Mesenteric fat pad (tissue), 1 donor: ENCODE measurements around the gene GLOD5. TPM values are rescaled to one million over a fixed set of nuclear protein-coding genes. Genes with fewer than 3 reads are reported as not detected.
A peak's percentile ranks its signal among the peaks of the same experiment; 100 is the strongest.

Experiments used
- DNase-seq: peaks from one replicate; pipeline ENCODE4 v3.0.0-alpha.2; 2020; ENCODE audit warnings: low spot score
- total RNA-seq: library from RNA; stranded (reverse); fragmentation: NEBNext Ultra II Directional; extraction: Animal tissue kit (Norgen Biotek cat#: 25700); gene quantifications from one replicate; pipeline ENCODE4 v1.2.1, GENCODE V29; 2021
- donor health status: DM: yes; HTN: yes; CAD: no.

The GLOD5 gene
- total RNA-seq, 1 donor from 2014 or later: not detected

- no peak for DNase-seq
Measured at GRCh38 chrX:48753708-48754228, 7.8 kb upstream of the GLOD5 start.

GRCh38 chrX:48754238-48754637 lies 7.3 kb upstream of the GLOD5 start:
- no peak for DNase-seq

- DNase-seq: no peak
Measured at GRCh38 chrX:48769230-48769629, 7.7 kb downstream of the GLOD5 start.

DNA sequence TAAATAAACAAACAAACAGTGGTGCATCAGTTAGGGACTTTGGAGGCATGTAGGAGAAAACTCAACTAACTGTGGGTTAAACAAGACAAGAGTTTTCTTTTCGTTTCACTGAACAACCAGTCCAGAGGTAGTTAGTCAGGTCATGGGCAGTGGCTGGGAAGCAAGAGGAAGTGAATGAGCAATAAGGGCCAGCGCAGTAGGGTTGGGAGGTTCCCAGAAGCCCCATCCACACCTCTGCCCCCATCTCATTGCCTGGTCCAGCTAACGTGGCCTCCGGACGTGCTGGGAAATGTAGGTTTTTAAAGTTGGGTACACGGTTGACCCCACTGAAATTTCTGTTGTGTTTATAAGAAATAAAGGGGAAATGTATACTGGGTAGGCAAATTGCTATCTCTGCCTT lies 8.7 kb downstream of the GLOD5 start:
- DNase-seq: no peak

DNA sequence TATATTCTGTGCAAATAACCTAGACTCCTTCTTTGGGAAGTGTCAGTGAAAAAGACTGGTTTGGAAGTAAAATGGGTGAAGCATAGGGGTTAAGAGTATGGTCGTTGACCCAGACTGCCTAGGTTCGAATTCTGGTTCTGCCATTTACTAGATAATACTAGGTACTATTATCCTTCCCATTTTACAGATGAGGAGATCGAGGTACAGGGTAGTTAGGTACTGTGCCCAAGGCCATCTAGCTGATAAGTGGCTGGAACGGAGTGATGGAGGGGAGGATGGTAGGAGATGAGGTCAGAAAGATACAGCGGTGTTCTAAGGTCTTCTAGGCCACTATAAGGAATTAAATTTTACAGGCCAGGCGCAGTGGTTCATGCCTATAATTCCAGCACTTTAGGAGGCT lies 11.1 kb downstream of the GLOD5 start:
- no peak for DNase-seq

DNA sequence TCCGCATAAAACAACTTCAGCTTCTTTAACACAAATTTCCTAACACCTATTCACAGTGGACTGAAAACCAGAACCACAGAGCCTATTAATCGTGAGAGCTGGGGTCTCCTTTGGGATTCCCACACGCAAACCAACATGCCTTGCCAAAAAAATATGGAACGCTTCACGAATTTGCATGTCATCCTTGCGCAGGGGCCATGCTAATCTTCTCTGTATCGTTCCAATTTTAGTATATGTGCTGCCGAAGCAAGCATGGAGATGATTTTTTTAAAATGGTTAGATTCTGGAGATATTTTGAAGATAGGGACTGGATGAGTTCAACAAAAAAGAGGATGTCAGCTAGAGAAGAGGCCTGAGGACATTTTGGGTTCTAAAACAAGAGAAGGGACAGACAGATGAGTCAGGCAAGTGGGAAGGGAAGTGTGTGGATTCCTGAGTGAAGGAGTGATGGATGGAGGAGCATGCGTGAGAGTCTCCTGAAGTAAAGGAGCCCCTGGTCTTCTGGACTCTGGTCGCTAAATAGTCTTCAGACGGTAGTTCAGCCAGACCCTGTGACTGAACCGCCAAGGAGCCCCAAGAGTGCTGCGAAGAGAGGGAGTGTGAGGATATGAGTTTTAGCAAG lies 15.4 kb downstream of the GLOD5 start:
- peak; percentile 30 for DNase-seq

DNA sequence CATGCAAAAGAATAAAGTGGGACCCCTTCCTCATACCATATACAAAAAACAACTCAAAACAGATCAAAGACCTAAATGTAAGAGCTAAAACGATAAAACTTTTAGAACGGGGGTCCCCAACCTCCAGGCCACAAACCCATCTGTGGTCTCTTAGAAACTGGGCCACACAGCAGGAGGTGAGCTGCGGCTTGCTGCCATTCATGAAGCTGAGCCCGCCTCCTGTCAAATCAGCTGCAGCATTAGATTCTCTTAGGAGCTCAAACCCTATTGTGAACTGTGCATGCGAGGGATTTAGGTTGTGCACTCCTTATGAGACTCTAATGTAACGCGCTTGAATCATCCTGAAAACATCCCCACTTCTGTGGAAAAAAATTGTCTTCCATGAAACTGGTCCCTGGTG lies 17.9 kb downstream of the GLOD5 start:
- DNase-seq: peak; percentile 16

DNA sequence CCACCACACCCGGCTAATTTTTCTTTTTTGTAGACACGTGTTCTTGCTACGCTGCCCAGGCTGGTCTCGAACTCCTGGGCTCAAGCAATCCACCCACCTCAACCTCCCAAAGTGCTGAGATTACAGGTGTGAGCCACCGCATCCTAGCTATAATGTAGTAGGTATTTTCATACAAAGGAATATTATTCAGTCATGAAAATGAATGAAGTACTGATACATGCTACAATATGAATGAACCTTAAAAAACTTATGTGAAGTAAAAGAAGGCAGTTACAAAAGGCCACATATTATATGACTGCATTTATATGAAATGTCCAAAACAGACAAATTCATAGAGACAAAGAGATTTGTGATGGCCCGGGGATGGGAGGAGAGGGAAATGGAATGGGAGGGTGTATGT lies 20.2 kb downstream of the GLOD5 start:
- DNase-seq: peak; percentile 49

DNA sequence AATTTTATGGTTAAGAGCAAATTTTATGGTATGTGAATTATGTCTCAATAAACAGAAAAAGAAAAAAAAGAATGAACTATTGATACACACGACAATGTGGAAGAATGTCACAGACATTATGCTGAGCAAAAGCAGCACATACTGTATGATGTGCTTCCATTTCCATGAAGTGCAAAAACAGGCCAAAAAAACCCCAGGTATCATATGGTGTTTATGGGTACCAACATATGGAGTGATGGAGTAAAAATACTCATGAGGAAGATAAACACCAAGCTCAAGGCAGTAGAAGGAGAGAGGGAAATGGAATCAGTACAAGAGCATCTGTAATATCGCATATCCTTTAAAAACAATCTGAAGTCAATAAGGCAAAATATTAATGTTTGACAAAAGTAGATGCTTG lies 20.7 kb downstream of the GLOD5 start:
- DNase-seq: no peak

DNA sequence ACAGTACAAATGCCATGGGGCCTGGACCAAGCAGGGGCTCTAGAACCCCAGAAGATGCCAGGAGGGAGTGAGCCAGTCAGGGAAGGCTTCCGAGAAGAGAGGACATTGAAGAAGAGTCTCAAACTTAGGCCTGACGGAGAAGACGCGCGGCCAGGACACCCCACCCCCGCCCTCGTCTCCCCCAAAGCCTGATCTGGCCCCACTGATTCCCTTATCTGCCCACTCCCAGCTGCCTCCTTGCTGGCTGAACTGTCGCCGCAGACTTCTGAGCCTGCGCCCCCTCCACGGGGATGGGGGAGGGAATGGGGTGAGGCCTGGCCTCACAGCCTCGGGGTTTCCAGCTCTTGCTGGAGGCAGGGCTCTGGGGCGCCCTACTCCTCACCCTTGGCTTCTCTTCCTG lies 21.2 kb downstream of the GLOD5 start:
- DNase-seq: peak; percentile 59

- DNase-seq: peak; percentile 5
Measured at GRCh38 chrX:48784726-48785125, 23.2 kb downstream of the GLOD5 start.

GRCh38 chrX:48785186-48785539 lies 23.6 kb downstream of the GLOD5 start:
- peak; percentile 57 for DNase-seq

GRCh38 chrX:48785540-48786214 lies 24.1 kb downstream of the GLOD5 start:
- DNase-seq: peak; percentile 82

DNA sequence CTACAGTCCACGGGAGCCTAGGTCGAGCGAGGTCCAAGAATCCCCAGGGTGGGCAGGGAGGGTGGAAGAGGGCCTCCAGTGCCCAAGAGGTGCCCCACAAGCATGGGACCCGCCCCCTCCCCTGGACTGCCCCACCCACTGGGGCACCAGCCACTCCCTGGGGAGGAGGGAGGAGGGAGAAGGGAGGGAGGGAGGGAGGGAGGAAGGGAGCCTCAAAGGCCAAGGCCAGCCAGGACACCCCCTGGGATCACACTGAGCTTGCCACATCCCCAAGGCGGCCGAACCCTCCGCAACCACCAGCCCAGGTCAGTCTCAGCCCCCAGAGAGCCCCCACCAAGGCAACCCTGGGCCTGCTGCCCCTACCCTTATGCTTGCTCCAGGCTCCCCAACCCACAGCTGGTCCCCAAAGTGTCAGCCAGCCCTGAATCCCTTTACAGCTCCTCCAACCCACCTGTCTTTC lies 24.8 kb downstream of the GLOD5 start, which contains the start of gene GATA1:
Gene GATA1, plus strand, starts transcription at position 250 of the 460 bp plus-strand sequence. CDS start 4,520 bp downstream, outside the sequence.
- peak; percentile 65 for DNase-seq

- no peak for DNase-seq
Measured at GRCh38 chrX:48786825-48787504, 25.4 kb downstream of the GLOD5 start.

- peak; percentile 53 for DNase-seq
Measured at GRCh38 chrX:48787505-48788443, 26.2 kb downstream of the GLOD5 start.

GRCh38 chrX:48789366-48790220 lies 28.0 kb downstream of the GLOD5 start:
- peak; percentile 51 for DNase-seq

- no peak for DNase-seq
Measured at GRCh38 chrX:48790477-48790876, 28.9 kb downstream of the GLOD5 start.

DNA sequence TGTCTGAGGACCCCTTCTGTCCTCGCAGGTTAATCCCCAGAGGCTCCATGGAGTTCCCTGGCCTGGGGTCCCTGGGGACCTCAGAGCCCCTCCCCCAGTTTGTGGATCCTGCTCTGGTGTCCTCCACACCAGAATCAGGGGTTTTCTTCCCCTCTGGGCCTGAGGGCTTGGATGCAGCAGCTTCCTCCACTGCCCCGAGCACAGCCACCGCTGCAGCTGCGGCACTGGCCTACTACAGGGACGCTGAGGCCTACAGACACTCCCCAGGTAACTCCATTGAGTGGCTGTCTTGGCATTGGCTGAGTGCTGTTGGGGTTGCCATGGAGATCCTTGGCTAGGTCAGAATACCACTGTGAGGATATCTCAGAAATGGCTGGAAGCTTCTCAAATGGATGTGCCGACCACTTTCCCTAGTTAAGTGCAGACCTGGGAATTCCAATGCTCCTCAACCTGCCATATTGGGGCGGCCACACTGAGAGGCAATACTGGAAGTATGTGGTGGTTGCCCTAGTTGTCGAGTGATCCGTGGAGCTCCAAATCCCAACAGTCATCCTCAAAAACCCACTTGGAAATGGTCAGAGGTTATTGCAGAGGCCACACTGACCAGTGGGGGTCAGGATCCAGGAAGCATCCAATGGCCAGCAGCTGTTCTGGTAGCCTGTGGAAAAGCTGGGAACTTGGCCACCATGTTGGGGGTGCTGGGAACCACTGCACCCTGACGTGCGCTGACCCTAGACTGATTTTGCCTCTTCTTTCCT lies 29.7 kb downstream of the GLOD5 start:
- peak; percentile 67 for DNase-seq
